ENCODE results near the gene SLC7A5. TPM values are rescaled to one million over a fixed set of nuclear protein-coding genes. Genes with fewer than 3 reads are reported as not detected.
"Not testable (repeated sequence)": the region's sequence is repeated elsewhere in the genome, so short reads cannot be mapped to it uniquely, and the experiment has no call there.

Gene SLC7A5
- total RNA-seq, 2 donors from 2014 or later: 374 to 588 TPM

- Histone ChIP-seq H3K36me3 (ENCODE audit: control insufficient read depth, insufficient read depth, low read length) (no peaks in the 10 kb centered on the region), H3K27me3 (ENCODE audit: control insufficient read depth, insufficient read depth, low read length, poor library complexity, severe bottlenecking) (no peaks in the 10 kb centered on the region), H3K4me1 (ENCODE audit: control insufficient read depth, insufficient read depth, low read length) (no peaks in the 10 kb centered on the region), H3K9ac (ENCODE audit: extremely low read depth, low read length, poor library complexity, severe bottlenecking) (no peak overlapping the region), H3K4me3 (ENCODE audit: low read length) (no peak overlapping the region), H3K27ac (ENCODE audit: low read depth, low read length) (no peak overlapping the region), H3K9me3 (ENCODE audit: control insufficient read depth, low read length) (no peaks in the 10 kb centered on the region)
- no peak for TF ChIP-seq CTCF (conservative IDR thresholded peaks at IDR 0.05)
- 95 to 98% methylated on average over 17 to 25 of the region's 25 CpGs for WGBS, 2 experiments (ENCODE audit: insufficient coverage in 1 of 2, insufficient read length in 1 of 2)
- Mint-ChIP-seq H3K4me3 (no peak overlapping the region), H3K27ac (no peak overlapping the region), H3K4me1 (peaks cover 4% of the 10 kb centered on the region), H3K27me3 (ENCODE audit: insufficient read depth) (peaks cover 3% of the 10 kb centered on the region), H3K9me3 (no peaks in the 10 kb centered on the region), H3K36me3 (ENCODE audit: low read depth) (no peaks in the 10 kb centered on the region)
- DNase-seq: no peak
Observed at GRCh38 chr16:87914812-87915211, 45.5 kb upstream of the SLC7A5 start.

GRCh38 chr16:87914021-87914725, 44.9 kb upstream of the SLC7A5 start:
- H3K9ac ChIP-seq (ENCODE audit: extremely low read depth, low read length, poor library complexity, severe bottlenecking); H3K36me3 ChIP-seq (ENCODE audit: control insufficient read depth, insufficient read depth, low read length); H3K9me3 ChIP-seq (ENCODE audit: control insufficient read depth, low read length); H3K27me3 ChIP-seq (ENCODE audit: control insufficient read depth, insufficient read depth, low read length, poor library complexity, severe bottlenecking); H3K27ac Mint-ChIP-seq; H3K9me3 Mint-ChIP-seq; H3K27ac ChIP-seq (ENCODE audit: low read depth, low read length); DNase-seq; H3K27me3 Mint-ChIP-seq (ENCODE audit: insufficient read depth); H3K4me3 Mint-ChIP-seq; H3K4me3 ChIP-seq (ENCODE audit: low read length); H3K36me3 Mint-ChIP-seq (ENCODE audit: low read depth); H3K4me1 ChIP-seq (ENCODE audit: control insufficient read depth, insufficient read depth, low read length); H3K4me1 Mint-ChIP-seq: not testable (repeated sequence)
- WGBS, 2 experiments (ENCODE audit: insufficient coverage in 1 of 2, insufficient read length in 1 of 2): 92 to 94% methylated on average over 2 to 26 of the region's 27 CpGs

- H3K9me3 ChIP-seq (ENCODE audit: control insufficient read depth, low read length); H3K4me1 Mint-ChIP-seq; H3K9ac ChIP-seq (ENCODE audit: extremely low read depth, low read length, poor library complexity, severe bottlenecking); H3K27me3 ChIP-seq (ENCODE audit: control insufficient read depth, insufficient read depth, low read length, poor library complexity, severe bottlenecking); H3K36me3 ChIP-seq (ENCODE audit: control insufficient read depth, insufficient read depth, low read length); H3K27ac ChIP-seq (ENCODE audit: low read depth, low read length); H3K9me3 Mint-ChIP-seq; H3K4me3 ChIP-seq (ENCODE audit: low read length); H3K4me3 Mint-ChIP-seq; H3K36me3 Mint-ChIP-seq (ENCODE audit: low read depth); H3K4me1 ChIP-seq (ENCODE audit: control insufficient read depth, insufficient read depth, low read length); DNase-seq; H3K27ac Mint-ChIP-seq: not testable (repeated sequence)
- WGBS, 2 experiments (ENCODE audit: insufficient coverage in 1 of 2, insufficient read length in 1 of 2): 93 to 94% methylated on average over 18 of the region's 18 CpGs
- H3K27me3 Mint-ChIP-seq (ENCODE audit: insufficient read depth): peaks cover 22% of the 10 kb centered on the region
Observed at GRCh38 chr16:87912691-87913090, 43.4 kb upstream of the SLC7A5 start.

- H3K4me3 ChIP-seq (ENCODE audit: low read length); H3K27me3 ChIP-seq (ENCODE audit: control insufficient read depth, insufficient read depth, low read length, poor library complexity, severe bottlenecking); H3K36me3 Mint-ChIP-seq (ENCODE audit: low read depth); H3K9me3 Mint-ChIP-seq; DNase-seq; H3K4me1 Mint-ChIP-seq; H3K4me3 Mint-ChIP-seq; H3K27ac ChIP-seq (ENCODE audit: low read depth, low read length); H3K36me3 ChIP-seq (ENCODE audit: control insufficient read depth, insufficient read depth, low read length); H3K9me3 ChIP-seq (ENCODE audit: control insufficient read depth, low read length); H3K4me1 ChIP-seq (ENCODE audit: control insufficient read depth, insufficient read depth, low read length); H3K9ac ChIP-seq (ENCODE audit: extremely low read depth, low read length, poor library complexity, severe bottlenecking); H3K27ac Mint-ChIP-seq: not testable (repeated sequence)
- H3K27me3 Mint-ChIP-seq (ENCODE audit: insufficient read depth): peaks cover 25% of the 10 kb centered on the region
- WGBS, 2 experiments (ENCODE audit: insufficient coverage in 1 of 2, insufficient read length in 1 of 2): 93 to 100% methylated on average over 11 to 23 of the region's 23 CpGs
Observed at GRCh38 chr16:87911106-87911763, 41.9 kb upstream of the SLC7A5 start.
